ENCODE results near the gene HMCN2. TPM values are rescaled to one million over a fixed set of nuclear protein-coding genes. Genes with fewer than 3 reads are reported as not detected.

HMCN2 gene
- total RNA-seq, 1 donor = under 0.01 TPM

GRCh38 chr9:130372057-130372456 lies 106.5 kb downstream of the HMCN2 start:
- no peak overlapping the region for H3K4me3 ChIP-seq (ENCODE audit: insufficient read depth, low read length)
- H3K27ac ChIP-seq (ENCODE audit: low read depth, low read length) = no peak overlapping the region
- TF ChIP-seq, protein P1, sequence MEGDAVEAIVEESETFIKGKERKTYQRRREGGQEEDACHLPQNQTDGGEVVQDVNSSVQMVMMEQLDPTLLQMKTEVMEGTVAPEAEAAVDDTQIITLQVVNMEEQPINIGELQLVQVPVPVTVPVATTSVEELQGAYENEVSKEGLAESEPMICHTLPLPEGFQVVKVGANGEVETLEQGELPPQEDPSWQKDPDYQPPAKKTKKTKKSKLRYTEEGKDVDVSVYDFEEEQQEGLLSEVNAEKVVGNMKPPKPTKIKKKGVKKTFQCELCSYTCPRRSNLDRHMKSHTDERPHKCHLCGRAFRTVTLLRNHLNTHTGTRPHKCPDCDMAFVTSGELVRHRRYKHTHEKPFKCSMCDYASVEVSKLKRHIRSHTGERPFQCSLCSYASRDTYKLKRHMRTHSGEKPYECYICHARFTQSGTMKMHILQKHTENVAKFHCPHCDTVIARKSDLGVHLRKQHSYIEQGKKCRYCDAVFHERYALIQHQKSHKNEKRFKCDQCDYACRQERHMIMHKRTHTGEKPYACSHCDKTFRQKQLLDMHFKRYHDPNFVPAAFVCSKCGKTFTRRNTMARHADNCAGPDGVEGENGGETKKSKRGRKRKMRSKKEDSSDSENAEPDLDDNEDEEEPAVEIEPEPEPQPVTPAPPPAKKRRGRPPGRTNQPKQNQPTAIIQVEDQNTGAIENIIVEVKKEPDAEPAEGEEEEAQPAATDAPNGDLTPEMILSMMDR (IDR thresholded peaks at IDR 0.05; ENCODE audit: extremely low read depth, low read depth, low read length) = no peak
- peaks cover 4% of the 10 kb centered on the region for H3K27me3 ChIP-seq (ENCODE audit: insufficient read depth, low read length)
- H2AFZ ChIP-seq (ENCODE audit: low read length) = no peak overlapping the region
- H3K36me3 ChIP-seq (ENCODE audit: insufficient read depth, low read length) = no peaks in the 10 kb centered on the region
- no peak overlapping the region for H3K4me2 ChIP-seq (ENCODE audit: insufficient read depth, low read length)
- H4K20me1 ChIP-seq (ENCODE audit: insufficient read depth, low read length) = no peaks in the 10 kb centered on the region
- H3K79me2 ChIP-seq (ENCODE audit: insufficient read depth, low read length) = no peaks in the 10 kb centered on the region
- H3K9me3 ChIP-seq (ENCODE audit: low read depth, low read length) = no peaks in the 10 kb centered on the region
- H3K4me1 ChIP-seq (ENCODE audit: insufficient read depth, low read length) = no peaks in the 10 kb centered on the region
- DNase-seq (ENCODE audit: insufficient read length, low spot score, missing footprints) = no peak

DNA sequence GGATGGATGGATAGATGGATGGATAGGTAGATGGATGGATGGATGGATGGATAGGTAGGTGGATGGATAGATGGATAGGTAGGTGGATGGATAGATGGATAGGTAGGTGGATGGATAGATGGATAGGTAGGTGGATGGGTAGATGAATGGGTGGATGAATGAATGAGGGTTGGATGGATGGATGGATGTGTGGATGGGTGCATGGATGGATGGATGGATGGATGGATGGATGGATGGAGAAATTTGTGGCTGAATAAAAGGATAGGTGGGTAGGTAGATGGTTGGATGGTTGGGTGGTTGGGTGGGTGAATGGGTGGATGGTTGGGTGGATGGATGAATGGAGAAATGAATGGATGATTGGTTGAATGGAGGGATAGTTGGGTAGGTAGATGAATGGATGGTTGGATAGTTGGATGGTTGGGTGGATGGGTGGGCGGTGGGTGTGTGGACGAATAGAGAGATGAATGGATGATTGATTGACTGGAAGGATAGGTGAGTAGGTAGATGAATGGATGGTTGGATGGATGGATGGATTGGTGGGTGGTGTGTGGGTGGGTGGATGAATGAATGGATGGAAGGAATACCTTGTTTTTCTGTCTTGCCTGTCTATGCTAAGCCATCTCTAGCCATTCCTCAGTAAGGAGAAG lies 108.2 kb downstream of the HMCN2 start:
- no peaks in the 10 kb centered on the region for H3K9me3 ChIP-seq (ENCODE audit: low read depth, low read length)
- TF ChIP-seq, protein P1 (IDR thresholded peaks at IDR 0.05; ENCODE audit: extremely low read depth, low read depth, low read length) = no peak
- no peak overlapping the region for H3K4me2 ChIP-seq (ENCODE audit: insufficient read depth, low read length)
- H3K36me3 ChIP-seq (ENCODE audit: insufficient read depth, low read length) = no peaks in the 10 kb centered on the region
- H4K20me1 ChIP-seq (ENCODE audit: insufficient read depth, low read length) = no peaks in the 10 kb centered on the region
- no peaks in the 10 kb centered on the region for H3K4me1 ChIP-seq (ENCODE audit: insufficient read depth, low read length)
- no peak overlapping the region for H2AFZ ChIP-seq (ENCODE audit: low read length)
- H3K27ac ChIP-seq (ENCODE audit: low read depth, low read length) = no peak overlapping the region
- H3K4me3 ChIP-seq (ENCODE audit: insufficient read depth, low read length) = no peak overlapping the region
- H3K27me3 ChIP-seq (ENCODE audit: insufficient read depth, low read length) = peaks cover 4% of the 10 kb centered on the region
- no peaks in the 10 kb centered on the region for H3K79me2 ChIP-seq (ENCODE audit: insufficient read depth, low read length)
- no peak for DNase-seq (ENCODE audit: insufficient read length, low spot score, missing footprints)

DNA sequence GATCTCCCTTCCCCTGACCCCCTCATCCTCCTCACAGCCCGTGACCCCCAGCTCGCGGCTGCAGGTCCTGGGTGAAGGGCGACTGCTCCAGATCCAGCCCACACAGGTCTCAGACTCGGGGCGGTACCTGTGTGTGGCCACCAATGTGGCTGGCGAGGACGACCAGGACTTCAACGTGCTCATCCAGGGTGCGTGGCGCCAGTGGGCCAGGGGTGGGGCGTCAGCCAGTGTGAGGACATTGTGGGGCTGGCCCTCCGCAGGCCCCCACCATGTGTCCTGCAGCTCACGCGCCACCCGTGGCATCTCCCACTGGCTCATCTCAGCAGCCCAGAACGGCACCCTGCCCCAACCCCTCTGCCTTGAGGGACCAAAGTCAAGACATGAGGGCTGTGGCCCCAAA lies 112.1 kb downstream of the HMCN2 start:
- Histone ChIP-seq H3K4me3 (ENCODE audit: insufficient read depth, low read length) (no peak overlapping the region), H3K79me2 (ENCODE audit: insufficient read depth, low read length) (no peaks in the 10 kb centered on the region), H3K9me3 (ENCODE audit: low read depth, low read length) (no peaks in the 10 kb centered on the region), H2AFZ (ENCODE audit: low read length) (no peak overlapping the region), H3K36me3 (ENCODE audit: insufficient read depth, low read length) (no peaks in the 10 kb centered on the region), H4K20me1 (ENCODE audit: insufficient read depth, low read length) (no peaks in the 10 kb centered on the region), H3K4me2 (ENCODE audit: insufficient read depth, low read length) (no peak overlapping the region), H3K27me3 (ENCODE audit: insufficient read depth, low read length) (peaks cover 2% of the 10 kb centered on the region), H3K4me1 (ENCODE audit: insufficient read depth, low read length) (no peaks in the 10 kb centered on the region), H3K27ac (ENCODE audit: low read depth, low read length) (no peak overlapping the region)
- DNase-seq (ENCODE audit: insufficient read length, low spot score, missing footprints) = no peak
- TF ChIP-seq, protein P1 (IDR thresholded peaks at IDR 0.05; ENCODE audit: extremely low read depth, low read depth, low read length) = no peak

DNA sequence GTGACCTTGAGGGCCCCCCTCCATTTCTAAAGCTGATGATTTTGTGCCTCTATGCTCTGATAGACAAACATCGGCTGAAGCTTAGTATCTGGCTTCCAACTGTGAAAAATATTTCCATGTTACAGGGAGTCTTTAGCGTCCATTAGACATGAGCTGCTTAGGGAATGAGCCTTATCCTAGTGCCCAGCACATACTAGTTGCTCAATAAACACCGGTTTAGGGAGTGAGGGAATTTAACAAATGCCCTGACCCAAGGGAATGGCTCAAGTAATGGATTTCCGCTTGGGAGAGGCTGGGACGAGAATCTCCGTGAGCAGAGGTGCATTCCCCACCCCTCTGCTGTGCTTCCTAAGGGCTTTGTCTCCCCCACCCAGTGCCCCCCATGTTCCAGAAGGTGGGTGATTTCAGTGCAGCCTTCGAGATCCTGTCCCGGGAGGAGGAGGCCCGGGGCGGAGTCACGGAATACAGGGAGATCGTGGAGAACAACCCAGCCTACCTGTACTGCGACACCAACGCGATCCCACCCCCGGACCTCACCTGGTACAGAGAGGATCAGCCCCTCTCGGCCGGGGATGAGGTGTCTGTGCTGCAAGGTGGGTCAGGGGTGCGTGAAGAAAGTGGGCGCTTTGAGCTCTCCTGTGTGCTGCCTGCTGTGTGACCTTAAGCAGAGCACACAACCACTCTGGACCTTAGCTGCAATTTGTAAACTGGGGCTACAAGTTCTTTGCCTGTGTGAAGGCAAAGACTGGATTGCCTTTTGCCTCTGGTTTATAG lies 113.5 kb downstream of the HMCN2 start:
- H3K79me2 ChIP-seq (ENCODE audit: insufficient read depth, low read length) = no peaks in the 10 kb centered on the region
- H2AFZ ChIP-seq (ENCODE audit: low read length) = no peak overlapping the region
- no peaks in the 10 kb centered on the region for H3K9me3 ChIP-seq (ENCODE audit: low read depth, low read length)
- H4K20me1 ChIP-seq (ENCODE audit: insufficient read depth, low read length) = no peaks in the 10 kb centered on the region
- no peaks in the 10 kb centered on the region for H3K4me1 ChIP-seq (ENCODE audit: insufficient read depth, low read length)
- no peak overlapping the region for H3K4me3 ChIP-seq (ENCODE audit: insufficient read depth, low read length)
- TF ChIP-seq, protein P1 (IDR thresholded peaks at IDR 0.05; ENCODE audit: extremely low read depth, low read depth, low read length) = no peak
- peaks cover 2% of the 10 kb centered on the region for H3K27me3 ChIP-seq (ENCODE audit: insufficient read depth, low read length)
- no peak overlapping the region for H3K4me2 ChIP-seq (ENCODE audit: insufficient read depth, low read length)
- H3K27ac ChIP-seq (ENCODE audit: low read depth, low read length) = no peak overlapping the region
- H3K36me3 ChIP-seq (ENCODE audit: insufficient read depth, low read length) = no peaks in the 10 kb centered on the region
- DNase-seq (ENCODE audit: insufficient read length, low spot score, missing footprints) = no peak
